ENCODE data around the gene TMA16. TPM values are rescaled to one million over a fixed set of nuclear protein-coding genes. Genes with fewer than 3 reads are reported as not detected.

Gene TMA16
- total RNA-seq, 4 donors from 2014 or later, result 19.5 to 24.8 (median 23.4) TPM

GRCh38 chr4:163505374-163505773 lies 10.9 kb downstream of the TMA16 start:
- WGBS, 2 donors, result 93 to 95% methylated on average over 3 of the region's 3 CpGs
- no peaks in the 10 kb centered on the region for H3K27me3 ChIP-seq
- no peak for TF ChIP-seq POLR2A (IDR thresholded peaks at IDR 0.05)
- TF ChIP-seq, protein P1, sequence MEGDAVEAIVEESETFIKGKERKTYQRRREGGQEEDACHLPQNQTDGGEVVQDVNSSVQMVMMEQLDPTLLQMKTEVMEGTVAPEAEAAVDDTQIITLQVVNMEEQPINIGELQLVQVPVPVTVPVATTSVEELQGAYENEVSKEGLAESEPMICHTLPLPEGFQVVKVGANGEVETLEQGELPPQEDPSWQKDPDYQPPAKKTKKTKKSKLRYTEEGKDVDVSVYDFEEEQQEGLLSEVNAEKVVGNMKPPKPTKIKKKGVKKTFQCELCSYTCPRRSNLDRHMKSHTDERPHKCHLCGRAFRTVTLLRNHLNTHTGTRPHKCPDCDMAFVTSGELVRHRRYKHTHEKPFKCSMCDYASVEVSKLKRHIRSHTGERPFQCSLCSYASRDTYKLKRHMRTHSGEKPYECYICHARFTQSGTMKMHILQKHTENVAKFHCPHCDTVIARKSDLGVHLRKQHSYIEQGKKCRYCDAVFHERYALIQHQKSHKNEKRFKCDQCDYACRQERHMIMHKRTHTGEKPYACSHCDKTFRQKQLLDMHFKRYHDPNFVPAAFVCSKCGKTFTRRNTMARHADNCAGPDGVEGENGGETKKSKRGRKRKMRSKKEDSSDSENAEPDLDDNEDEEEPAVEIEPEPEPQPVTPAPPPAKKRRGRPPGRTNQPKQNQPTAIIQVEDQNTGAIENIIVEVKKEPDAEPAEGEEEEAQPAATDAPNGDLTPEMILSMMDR (IDR thresholded peaks at IDR 0.05), result no peak
- intact Hi-C loops (cut with DNase I), result no loop called here
- no peaks in the 10 kb centered on the region for H3K4me1 ChIP-seq
- DNase-seq, result no peak
- peaks cover 0 to 5% of the 10 kb centered on the region in 2 donors for H3K36me3 ChIP-seq
- no peak overlapping the region for H3K4me3 ChIP-seq (replicated peaks in 1 of 3)
- no peak overlapping the region for H3K27ac ChIP-seq
- no peaks in the 10 kb centered on the region for H3K9me3 ChIP-seq

DNA sequence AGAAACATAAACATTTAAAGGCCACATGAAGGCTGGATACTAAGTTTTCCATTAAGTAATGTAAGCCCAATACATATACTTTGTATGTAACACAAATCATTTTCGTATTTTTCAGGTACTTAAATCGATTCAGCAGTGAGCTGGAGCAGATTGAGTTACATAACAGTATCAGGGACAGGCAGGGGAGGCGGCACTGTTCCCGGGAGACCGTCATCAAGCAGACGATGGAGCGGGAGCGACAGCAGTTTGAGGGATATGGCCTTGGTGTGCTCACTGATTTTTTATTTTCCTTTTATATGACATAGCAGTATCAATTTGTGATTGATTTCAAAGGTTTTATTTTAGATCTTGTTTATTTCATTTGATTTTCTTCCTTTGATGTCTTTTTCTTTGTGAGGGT lies 20.7 kb downstream of the TMA16 start:
- Histone ChIP-seq H3K4me1 (no peaks in the 10 kb centered on the region), H3K27me3 (no peaks in the 10 kb centered on the region), H3K36me3 (peaks cover 0 to 11% of the 10 kb centered on the region in 2 donors), H3K4me3 (replicated peaks in 1 of 3) (no peak overlapping the region), H3K9me3 (no peaks in the 10 kb centered on the region), H3K27ac (no peak overlapping the region)
- DNase-seq, result no peak
- intact Hi-C loops (cut with DNase I), result no loop called here
- TF ChIP-seq, protein P1 (IDR thresholded peaks at IDR 0.05), result no peak
- TF ChIP-seq POLR2A (IDR thresholded peaks at IDR 0.05), result no peak
- WGBS, 2 donors, result 95 to 96% methylated on average over 8 of the region's 8 CpGs

DNA sequence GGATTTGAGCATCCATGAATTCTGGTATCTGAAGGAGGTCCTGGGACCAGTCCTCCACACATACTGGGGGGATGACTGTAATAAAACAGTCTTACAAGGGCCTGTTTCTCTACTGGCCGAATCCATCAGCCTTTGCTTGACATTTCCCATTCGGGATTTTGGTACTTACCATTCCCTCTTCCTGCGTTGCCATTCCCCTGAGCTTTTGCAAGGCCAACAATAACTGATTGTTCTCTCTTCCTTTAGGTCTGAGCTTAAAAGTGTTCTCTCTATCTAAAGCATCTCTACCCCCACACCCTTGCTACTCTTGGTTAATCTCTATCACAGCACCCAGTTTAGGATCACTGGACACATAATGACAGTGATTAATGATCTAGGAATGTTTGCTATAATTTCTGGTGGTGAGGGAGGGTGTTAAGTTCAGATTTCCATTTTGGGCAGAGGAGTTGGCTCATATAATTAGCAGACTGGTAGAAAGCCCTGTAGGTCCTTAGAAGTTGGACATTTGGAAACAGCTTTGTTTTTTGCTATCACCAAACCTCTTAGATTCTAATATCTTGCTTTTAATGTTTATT lies 29.4 kb downstream of the TMA16 start:
- Histone ChIP-seq H3K4me1 (no peaks in the 10 kb centered on the region), H3K4me3 (replicated peaks in 1 of 3) (no peak overlapping the region), H3K9me3 (no peaks in the 10 kb centered on the region), H3K27me3 (no peaks in the 10 kb centered on the region), H3K36me3 (peaks cover 6 to 9% of the 10 kb centered on the region in 2 donors), H3K27ac (no peak overlapping the region)
- WGBS, 2 donors, result 76 to 79% methylated on average over 3 of the region's 3 CpGs
- DNase-seq, result no peak
- no peak for TF ChIP-seq POLR2A (IDR thresholded peaks at IDR 0.05)
- TF ChIP-seq, protein P1 (IDR thresholded peaks at IDR 0.05), result no peak
- intact Hi-C loops (cut with DNase I), result no loop called here

DNA sequence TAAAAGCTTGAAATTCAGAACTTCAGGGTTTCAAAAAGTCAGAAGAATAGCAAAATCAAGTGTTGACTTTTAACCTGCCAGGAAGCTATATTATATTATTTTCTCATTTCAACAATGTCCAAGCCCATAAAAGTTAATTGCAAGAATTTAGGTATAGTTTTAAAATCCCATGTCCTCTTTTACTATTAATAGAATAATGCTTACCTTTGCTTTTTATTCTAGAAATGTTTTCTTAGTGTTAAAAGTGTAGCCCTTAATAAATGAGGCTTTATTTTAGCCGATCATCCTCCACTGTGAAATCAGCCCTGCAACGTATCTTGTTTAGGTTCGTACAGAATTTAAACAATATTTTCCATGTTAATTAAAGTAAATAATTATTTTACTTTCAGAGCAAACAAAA lies 31.5 kb downstream of the TMA16 start:
- intact Hi-C loops (cut with DNase I), result no loop called here
- whole genome bisulfite sequencing, 2 donors, result 92 to 97% methylated on average over 3 of the region's 3 CpGs
- H3K27ac ChIP-seq, result no peak overlapping the region
- H3K4me3 ChIP-seq (replicated peaks in 1 of 3), result no peak overlapping the region
- H3K27me3 ChIP-seq, result no peaks in the 10 kb centered on the region
- TF ChIP-seq, protein P1 (IDR thresholded peaks at IDR 0.05), result no peak
- TF ChIP-seq POLR2A (IDR thresholded peaks at IDR 0.05), result no peak
- H3K36me3 ChIP-seq, result peaks cover 6 to 15% of the 10 kb centered on the region in 2 donors
- no peaks in the 10 kb centered on the region for H3K4me1 ChIP-seq
- DNase-seq, result no peak
- H3K9me3 ChIP-seq, result no peaks in the 10 kb centered on the region

- DNase-seq, result no peak
- intact Hi-C loops (cut with DNase I), result no loop called here
- WGBS, 2 donors, result 95% methylated on average over 2 of the region's 2 CpGs
- H3K4me1 ChIP-seq, result no peaks in the 10 kb centered on the region
- TF ChIP-seq, protein P1 (IDR thresholded peaks at IDR 0.05), result no peak
- no peak for TF ChIP-seq POLR2A (IDR thresholded peaks at IDR 0.05)
- H3K9me3 ChIP-seq, result no peaks in the 10 kb centered on the region
- no peak overlapping the region for H3K4me3 ChIP-seq (replicated peaks in 1 of 3)
- H3K27me3 ChIP-seq, result no peaks in the 10 kb centered on the region
- H3K27ac ChIP-seq, result no peak overlapping the region
- peaks cover 6 to 7% of the 10 kb centered on the region in 2 donors for H3K36me3 ChIP-seq
Observed at GRCh38 chr4:163527172-163527571, 32.7 kb downstream of the TMA16 start.
